ENCODE results near the gene CDK5RAP3. TPM values are rescaled to one million over a fixed set of nuclear protein-coding genes. Genes with fewer than 3 reads are reported as not detected.

Gene CDK5RAP3
- total RNA-seq, 1 donor from 2014 or later = 251 TPM

- H3K36me3 Mint-ChIP-seq = no peaks in the 10 kb centered on the region
- H3K9me3 Mint-ChIP-seq = no peaks in the 10 kb centered on the region
- no peak overlapping the region for H3K4me3 Mint-ChIP-seq
- TF ChIP-seq CTCF (IDR thresholded peaks at IDR 0.05; ENCODE audit: unreplicated experiment) = no peak
- peaks cover 3% of the 10 kb centered on the region for H3K27me3 Mint-ChIP-seq (ENCODE audit: low read depth)
- H3K27ac Mint-ChIP-seq = no peak overlapping the region
- DNase-seq (ENCODE audit: low spot score in 2 of 2, unreplicated experiment in 2 of 2) = no peak
- H3K4me1 Mint-ChIP-seq = peaks cover 38% of the 10 kb centered on the region
Observed at GRCh38 chr17:47989159-47989558, 18.2 kb downstream of the CDK5RAP3 start.

GRCh38 chr17:47989700-47990099, 18.8 kb downstream of the CDK5RAP3 start:
- H3K27ac Mint-ChIP-seq = no peak overlapping the region
- peaks cover 3% of the 10 kb centered on the region for H3K27me3 Mint-ChIP-seq (ENCODE audit: low read depth)
- no peaks in the 10 kb centered on the region for H3K9me3 Mint-ChIP-seq
- no peak overlapping the region for H3K4me3 Mint-ChIP-seq
- no peak for DNase-seq (ENCODE audit: low spot score in 2 of 2, unreplicated experiment in 2 of 2)
- H3K36me3 Mint-ChIP-seq = no peaks in the 10 kb centered on the region
- TF ChIP-seq CTCF (IDR thresholded peaks at IDR 0.05; ENCODE audit: unreplicated experiment) = no peak
- H3K4me1 Mint-ChIP-seq = peaks cover 38% of the 10 kb centered on the region

- Mint-ChIP-seq H3K4me1 (peaks cover 42% of the 10 kb centered on the region), H3K27me3 (ENCODE audit: low read depth) (peaks cover 3% of the 10 kb centered on the region), H3K36me3 (no peaks in the 10 kb centered on the region), H3K4me3 (no peak overlapping the region), H3K27ac (no peak overlapping the region), H3K9me3 (no peaks in the 10 kb centered on the region)
- TF ChIP-seq CTCF (IDR thresholded peaks at IDR 0.05; ENCODE audit: unreplicated experiment) = no peak
- DNase-seq (ENCODE audit: low spot score in 2 of 2, unreplicated experiment in 2 of 2) = no peak
Observed at GRCh38 chr17:47990962-47991731, 20.2 kb downstream of the CDK5RAP3 start.

- H3K36me3 Mint-ChIP-seq = no peaks in the 10 kb centered on the region
- peaks cover 42% of the 10 kb centered on the region for H3K4me1 Mint-ChIP-seq
Observed at GRCh38 chr17:47992216-47992615, 21.3 kb downstream of the CDK5RAP3 start.

GRCh38 chr17:47993031-47993564, 22.2 kb downstream of the CDK5RAP3 start:
- peaks cover 3% of the 10 kb centered on the region for H3K27me3 Mint-ChIP-seq (ENCODE audit: low read depth)
- no peak overlapping the region for H3K4me3 Mint-ChIP-seq
- H3K36me3 Mint-ChIP-seq = no peaks in the 10 kb centered on the region
- no peaks in the 10 kb centered on the region for H3K9me3 Mint-ChIP-seq
- DNase-seq (ENCODE audit: low spot score in 2 of 2, unreplicated experiment in 2 of 2) = no peak
- no peak overlapping the region for H3K27ac Mint-ChIP-seq
- TF ChIP-seq CTCF (IDR thresholded peaks at IDR 0.05; ENCODE audit: unreplicated experiment) = no peak
- H3K4me1 Mint-ChIP-seq = peaks cover 35% of the 10 kb centered on the region

More at GRCh38 chr17:47992216-47992615, 21.3 kb downstream of the CDK5RAP3 start:
- H3K9me3 Mint-ChIP-seq = no peaks in the 10 kb centered on the region
- TF ChIP-seq CTCF (IDR thresholded peaks at IDR 0.05; ENCODE audit: unreplicated experiment) = no peak
- H3K27ac Mint-ChIP-seq = no peak overlapping the region
- DNase-seq (ENCODE audit: low spot score in 2 of 2, unreplicated experiment in 2 of 2) = no peak
- peaks cover 3% of the 10 kb centered on the region for H3K27me3 Mint-ChIP-seq (ENCODE audit: low read depth)
- no peak overlapping the region for H3K4me3 Mint-ChIP-seq

All from mesothelial cell of epicardium (in vitro differentiated cells).